Measurements from ENCODE around the gene NRF1.
A peak's percentile ranks its signal among the peaks of the same experiment; 100 is the strongest.
"Not testable (repeated sequence)": the region's sequence is repeated elsewhere in the genome, so short reads cannot be mapped to it uniquely, and the experiment has no call there.

Gene NRF1

GRCh38 chr7:129661645-129662182 is 50.2 kb downstream of the NRF1 start:
- TF ChIP-seq, protein P1, sequence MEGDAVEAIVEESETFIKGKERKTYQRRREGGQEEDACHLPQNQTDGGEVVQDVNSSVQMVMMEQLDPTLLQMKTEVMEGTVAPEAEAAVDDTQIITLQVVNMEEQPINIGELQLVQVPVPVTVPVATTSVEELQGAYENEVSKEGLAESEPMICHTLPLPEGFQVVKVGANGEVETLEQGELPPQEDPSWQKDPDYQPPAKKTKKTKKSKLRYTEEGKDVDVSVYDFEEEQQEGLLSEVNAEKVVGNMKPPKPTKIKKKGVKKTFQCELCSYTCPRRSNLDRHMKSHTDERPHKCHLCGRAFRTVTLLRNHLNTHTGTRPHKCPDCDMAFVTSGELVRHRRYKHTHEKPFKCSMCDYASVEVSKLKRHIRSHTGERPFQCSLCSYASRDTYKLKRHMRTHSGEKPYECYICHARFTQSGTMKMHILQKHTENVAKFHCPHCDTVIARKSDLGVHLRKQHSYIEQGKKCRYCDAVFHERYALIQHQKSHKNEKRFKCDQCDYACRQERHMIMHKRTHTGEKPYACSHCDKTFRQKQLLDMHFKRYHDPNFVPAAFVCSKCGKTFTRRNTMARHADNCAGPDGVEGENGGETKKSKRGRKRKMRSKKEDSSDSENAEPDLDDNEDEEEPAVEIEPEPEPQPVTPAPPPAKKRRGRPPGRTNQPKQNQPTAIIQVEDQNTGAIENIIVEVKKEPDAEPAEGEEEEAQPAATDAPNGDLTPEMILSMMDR (IDR thresholded peaks at IDR 0.05; ENCODE audit: insufficient read depth, low read length, missing control alignments): no peak
- ChIA-PET CTCF (interaction anchor here (1.0 to 1.7 kb wide), 3 partner anchors 163 to 350 kb away, joined by 3 to 6 read pairs (median 5); no protein-coding TSS in a partner anchor), POLR2A (no interaction called here)
- H3K4me3 ChIP-seq (ENCODE audit: low read depth, low read length): no peak overlapping the region
- DNase-seq (ENCODE audit: low read depth, low spot score): no peak

DNA sequence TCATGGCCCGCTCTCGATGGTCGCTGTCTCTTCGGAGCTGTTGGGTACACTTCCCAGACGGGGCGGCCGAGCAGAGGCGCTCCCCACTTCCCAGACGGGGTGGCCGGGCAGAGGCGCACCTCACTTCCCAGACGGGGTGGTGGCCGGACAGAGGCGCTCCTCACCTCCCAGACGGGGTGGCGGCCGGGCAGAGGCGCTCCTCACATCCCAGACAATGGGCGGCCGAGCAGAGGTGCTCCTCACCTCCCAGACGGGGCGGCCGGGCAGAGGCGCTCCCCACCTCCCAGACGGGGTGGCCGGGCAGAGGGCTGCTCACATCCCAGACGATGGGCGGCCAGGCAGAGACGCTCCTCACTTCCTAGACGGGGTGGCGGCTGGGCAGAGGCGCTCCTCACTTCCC is 51.7 kb downstream of the NRF1 start:
- POLR2A ChIA-PET; DNase-seq (ENCODE audit: low read depth, low spot score); H3K4me3 ChIP-seq (ENCODE audit: low read depth, low read length): not testable (repeated sequence)
- CTCF ChIA-PET: interaction anchor here (1.3 to 7.3 kb wide), 6 partner anchors 8 to 349 kb away, joined by 6 to 162 read pairs (median 35); no protein-coding TSS in a partner anchor

DNA sequence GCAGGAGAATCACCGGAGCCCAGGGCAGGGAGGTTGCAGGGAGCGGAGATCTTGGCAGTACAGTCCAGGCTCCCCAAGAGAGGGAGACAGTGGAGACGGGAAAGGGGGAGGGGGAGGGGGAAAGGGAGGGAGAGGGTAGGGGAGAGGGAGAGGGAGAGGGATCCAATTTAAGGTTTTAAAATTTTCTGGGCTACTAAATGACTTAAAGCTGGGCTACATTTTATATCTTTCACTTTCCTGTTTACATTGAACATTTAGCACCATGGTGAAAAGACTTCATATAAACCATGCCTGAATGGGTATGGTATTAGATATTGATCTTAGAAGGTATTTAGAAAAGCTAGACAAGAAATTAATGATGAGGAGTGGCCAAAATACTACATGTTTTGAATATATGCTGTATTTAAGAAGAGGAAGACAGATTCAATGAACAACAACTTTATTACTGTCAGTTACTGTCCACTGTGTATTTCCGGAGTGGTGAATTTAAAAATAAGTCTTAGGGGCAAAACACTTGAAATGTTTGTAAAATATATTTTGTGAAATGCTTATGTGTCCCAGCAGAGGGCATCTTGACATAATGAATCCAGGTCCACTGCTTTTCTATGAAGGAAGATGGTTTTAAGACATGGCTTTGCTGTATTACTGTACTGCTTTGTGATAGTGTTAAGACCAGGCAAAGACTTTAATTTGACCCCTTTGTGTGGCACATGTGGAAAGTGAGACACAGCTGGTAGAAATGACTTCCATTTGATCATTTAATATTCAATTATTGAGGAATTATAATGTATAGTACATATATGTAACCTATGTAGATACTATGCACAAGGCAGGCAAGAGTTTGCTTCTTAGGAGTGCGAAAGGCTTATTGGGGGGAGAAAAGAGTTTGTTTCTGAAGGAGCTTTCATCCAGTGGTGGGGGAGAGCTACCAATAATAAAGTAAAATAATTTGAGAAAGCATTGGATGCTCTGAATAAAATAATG is 52.8 kb downstream of the NRF1 start:
- no peak overlapping the region for H3K4me3 ChIP-seq (ENCODE audit: low read depth, low read length)
- ChIA-PET CTCF (interaction anchor here (0.8 to 7.3 kb wide), 25 partner anchors 9 to 398 kb away, joined by 3 to 162 read pairs (median 5); no protein-coding TSS in a partner anchor), POLR2A (interaction anchor here (1.0 kb wide), 1 partner anchor 347 kb away, joined by 4 read pairs; no protein-coding TSS in a partner anchor)
- TF ChIP-seq, protein P1 (IDR thresholded peaks at IDR 0.05; ENCODE audit: insufficient read depth, low read length, missing control alignments): peak; percentile 46
- DNase-seq (ENCODE audit: low read depth, low spot score): peak; percentile 36

- no peak overlapping the region for H3K4me3 ChIP-seq (ENCODE audit: low read depth, low read length)
- TF ChIP-seq, protein P1 (IDR thresholded peaks at IDR 0.05; ENCODE audit: insufficient read depth, low read length, missing control alignments): no peak
- POLR2A ChIA-PET: interaction anchor here (1.0 kb wide), 1 partner anchor 346 kb away, joined by 4 read pairs; no protein-coding TSS in a partner anchor
- CTCF ChIA-PET: interaction anchor here (0.6 to 7.3 kb wide), 23 partner anchors 8 to 397 kb away, joined by 3 to 162 read pairs (median 5); no protein-coding TSS in a partner anchor
- peak; percentile 85 for DNase-seq (ENCODE audit: low read depth, low spot score)
These were observed 53.5 kb downstream of the NRF1 start for GRCh38 chr7:129665013-129665401.

- TF ChIP-seq, protein P1 (IDR thresholded peaks at IDR 0.05; ENCODE audit: insufficient read depth, low read length, missing control alignments): no peak
- ChIA-PET POLR2A (no interaction called here), CTCF (interaction anchor here (5.1 to 7.3 kb wide), 2 partner anchors 156 to 345 kb away, joined by 88 to 162 read pairs; no protein-coding TSS in a partner anchor)
- DNase-seq (ENCODE audit: low read depth, low spot score): no peak
- H3K4me3 ChIP-seq (ENCODE audit: low read depth, low read length): no peak overlapping the region
These were observed 55.6 kb downstream of the NRF1 start for GRCh38 chr7:129667116-129667515.

GRCh38 chr7:129667551-129667950 is 56.0 kb downstream of the NRF1 start:
- ChIA-PET POLR2A (no interaction called here), CTCF (interaction anchor here (3.3 to 7.3 kb wide), 3 partner anchors 156 to 344 kb away, joined by 13 to 162 read pairs (median 88); no protein-coding TSS in a partner anchor)
- no peak overlapping the region for H3K4me3 ChIP-seq (ENCODE audit: low read depth, low read length)
- DNase-seq (ENCODE audit: low read depth, low spot score): no peak
- TF ChIP-seq, protein P1 (IDR thresholded peaks at IDR 0.05; ENCODE audit: insufficient read depth, low read length, missing control alignments): no peak

Data from AG04449 (cell line).